Transverse colon (tissue), 4 donors: ENCODE data around the gene EYA4.

Source experiments
- CTCF ChIP-seq, 5 experiments: fragments of 200-600 bp in 3 of 5; fragments of 450-650 bp in 2 of 5; sonication (generic) in 3 of 5; IDR thresholded peaks; 1 replicate in 2 of 5; 2 replicates in 3 of 5; pipeline ENCODE4 v1.5.1; 2016 to 2017; ENCODE audit warnings: antibody characterized with exemption in 5 of 5, inconsistent platforms in 3 of 5, mild to moderate bottlenecking in 2 of 5, moderate library complexity in 1 of 5
- POLR2A ChIP-seq: fragments of 450-650 bp; IDR thresholded peaks from one replicate; pipeline ENCODE4 v1.6.1; 2016; ENCODE audit warnings: antibody characterized with exemption, mild to moderate bottlenecking, moderate library complexity
- POLR2AphosphoS5 ChIP-seq, 3 donors: sonication (generic); formaldehyde crosslinking; IDR thresholded peaks; one replicate each; pipeline ENCODE4 v1.6.1; 2016; ENCODE audit warnings: antibody characterized with exemption in 3 of 3

- no peak for TF ChIP-seq CTCF (IDR thresholded peaks at IDR 0.05)
- no peak for TF ChIP-seq POLR2A
- no peak for TF ChIP-seq POLR2AphosphoS5 (IDR thresholded peaks at IDR 0.05)
These were observed 70.8 kb downstream of the EYA4 start for GRCh38 chr6:133312006-133312405.
